Cardiac muscle cell (in vitro differentiated cells and primary cell): Measurements from ENCODE around the gene VSTM4. TPM values are rescaled to one million over a fixed set of nuclear protein-coding genes. Genes with fewer than 3 reads are reported as not detected.

Source experiments
- DNase-seq, 2 donors: peaks; one replicate each; pipeline versions ENCODE4 v3.0.0 to v3.0.0-alpha.2; 2010 to 2017; ENCODE audit warnings: low read depth in 1 of 2, low spot score in 1 of 2
- H3K27ac ChIP-seq: fragments of 200-600 bp; sonication (generic); 2 replicates; pipeline ENCODE4 v1.5.1; 2016
- H3K27me3 ChIP-seq: fragments of 200-600 bp; sonication (generic); 2 replicates; pipeline ENCODE4 v1.6.0; 2016; ENCODE audit warnings: control low read depth
- H3K36me3 ChIP-seq: fragments of 200-600 bp; sonication (generic); 2 replicates; pipeline ENCODE4 v1.5.1; 2016; ENCODE audit warnings: control low read depth
- H3K4me1 ChIP-seq: fragments of 200-600 bp; sonication (generic); 2 replicates; pipeline ENCODE4 v1.8.1; 2017; ENCODE audit warnings: low read depth, mild to moderate bottlenecking, mixed run types
- H3K4me3 ChIP-seq: fragments of 200-600 bp; sonication (generic); 2 replicates; pipeline ENCODE4 v1.5.1; 2016; ENCODE audit warnings: mild to moderate bottlenecking
- H3K9me3 ChIP-seq: fragments of 200-600 bp; sonication (generic); 2 replicates; pipeline ENCODE4 v1.5.1; 2017; ENCODE audit warnings: low read depth, mild to moderate bottlenecking, control low read depth
- polyA plus RNA-seq: library from polyadenylated mRNA; unstranded; fragments of >200 nt; fragmentation: Nextera tagmentation; extraction: Ambion mirVana; gene quantifications from 2 replicates; pipeline ENCODE4 v1.2.1, GENCODE V29; 2016
- total RNA-seq: library from RNA; depleted of rRNA; stranded (reverse); fragments of >200 nt; gene quantifications from 2 replicates; pipeline ENCODE4 v1.2.3, GENCODE V29; 2016
- TF ChIP-seq, protein P1 (sequence below): IDR thresholded peaks from 2 replicates; pipeline ENCODE4 v1.5.1; 2012; ENCODE audit warnings: low read depth, mild to moderate bottlenecking, low read length

Gene VSTM4
- total and polyA plus RNA-seq, 2 experiments from 2014 or later = 3.6 to 6.0 TPM

DNA sequence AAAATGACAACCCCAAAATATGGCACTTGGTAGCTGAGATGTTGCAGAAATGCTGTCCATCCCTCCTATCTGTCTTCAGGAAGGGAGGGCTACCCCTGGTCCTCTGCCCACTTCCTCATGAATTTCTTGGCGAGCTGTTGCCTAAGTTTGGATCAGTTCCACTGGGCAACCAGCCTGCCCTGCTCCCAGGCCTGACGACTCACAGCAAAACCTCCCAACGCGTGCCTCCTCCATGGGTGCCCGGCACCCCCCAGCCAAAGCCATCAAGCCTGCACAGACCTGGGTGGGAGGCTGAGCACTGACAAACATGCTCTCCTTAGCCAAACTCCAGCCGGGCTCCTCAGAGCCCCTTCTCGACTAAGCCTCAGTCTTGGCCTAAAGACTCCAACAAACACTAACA lies 8.9 kb downstream of the VSTM4 start:
- peak in 1 of 2 donors; percentile 50 for DNase-seq
- Histone ChIP-seq H3K27me3 (no peaks in the 10 kb centered on the region), H3K36me3 (no peaks in the 10 kb centered on the region), H3K4me1 (no peaks in the 10 kb centered on the region), H3K4me3 (no peak overlapping the region), H3K9me3 (no peaks in the 10 kb centered on the region), H3K27ac (no peak overlapping the region)
- TF ChIP-seq, protein P1, sequence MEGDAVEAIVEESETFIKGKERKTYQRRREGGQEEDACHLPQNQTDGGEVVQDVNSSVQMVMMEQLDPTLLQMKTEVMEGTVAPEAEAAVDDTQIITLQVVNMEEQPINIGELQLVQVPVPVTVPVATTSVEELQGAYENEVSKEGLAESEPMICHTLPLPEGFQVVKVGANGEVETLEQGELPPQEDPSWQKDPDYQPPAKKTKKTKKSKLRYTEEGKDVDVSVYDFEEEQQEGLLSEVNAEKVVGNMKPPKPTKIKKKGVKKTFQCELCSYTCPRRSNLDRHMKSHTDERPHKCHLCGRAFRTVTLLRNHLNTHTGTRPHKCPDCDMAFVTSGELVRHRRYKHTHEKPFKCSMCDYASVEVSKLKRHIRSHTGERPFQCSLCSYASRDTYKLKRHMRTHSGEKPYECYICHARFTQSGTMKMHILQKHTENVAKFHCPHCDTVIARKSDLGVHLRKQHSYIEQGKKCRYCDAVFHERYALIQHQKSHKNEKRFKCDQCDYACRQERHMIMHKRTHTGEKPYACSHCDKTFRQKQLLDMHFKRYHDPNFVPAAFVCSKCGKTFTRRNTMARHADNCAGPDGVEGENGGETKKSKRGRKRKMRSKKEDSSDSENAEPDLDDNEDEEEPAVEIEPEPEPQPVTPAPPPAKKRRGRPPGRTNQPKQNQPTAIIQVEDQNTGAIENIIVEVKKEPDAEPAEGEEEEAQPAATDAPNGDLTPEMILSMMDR = no peak

GRCh38 chr10:49105076-49105475 lies 10.2 kb downstream of the VSTM4 start:
- Histone ChIP-seq H3K4me1 (no peaks in the 10 kb centered on the region), H3K4me3 (no peak overlapping the region), H3K27ac (no peak overlapping the region), H3K9me3 (no peaks in the 10 kb centered on the region), H3K27me3 (no peaks in the 10 kb centered on the region), H3K36me3 (no peaks in the 10 kb centered on the region)
- no peak for DNase-seq
- TF ChIP-seq, protein P1 = no peak

- no peak overlapping the region for H3K4me3 ChIP-seq
- no peaks in the 10 kb centered on the region for H3K36me3 ChIP-seq
- no peak overlapping the region for H3K27ac ChIP-seq
- H3K27me3 ChIP-seq = no peaks in the 10 kb centered on the region
- no peaks in the 10 kb centered on the region for H3K9me3 ChIP-seq
- H3K4me1 ChIP-seq = no peaks in the 10 kb centered on the region
- TF ChIP-seq, protein P1 = no peak
- DNase-seq = no peak
These were observed 11.0 kb downstream of the VSTM4 start for GRCh38 chr10:49104323-49104722.

- TF ChIP-seq, protein P1 = no peak
- Histone ChIP-seq H3K36me3 (no peaks in the 10 kb centered on the region), H3K4me1 (no peaks in the 10 kb centered on the region), H3K9me3 (no peaks in the 10 kb centered on the region), H3K4me3 (no peak overlapping the region), H3K27me3 (no peaks in the 10 kb centered on the region), H3K27ac (no peak overlapping the region)
- no peak for DNase-seq
These were observed 11.6 kb downstream of the VSTM4 start for GRCh38 chr10:49103761-49104160.

DNA sequence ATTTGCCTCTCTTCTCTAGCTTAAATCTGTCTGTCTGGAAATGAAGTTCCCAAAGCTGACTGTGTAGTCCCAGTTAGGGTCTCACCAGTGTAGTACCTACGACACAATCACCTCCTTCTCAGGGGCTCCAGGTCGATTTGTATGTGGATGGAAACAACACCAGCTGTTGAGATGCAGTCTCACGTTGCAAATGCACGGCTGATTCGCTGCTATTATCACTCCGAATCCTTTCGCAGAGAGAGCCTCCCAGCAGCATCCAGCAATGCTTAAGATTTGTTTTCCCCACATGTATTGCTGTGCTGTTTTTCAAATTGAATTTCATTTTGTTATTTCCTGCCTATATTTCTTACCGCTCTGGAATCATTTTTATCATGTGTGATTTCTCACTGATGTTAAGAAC lies 16.3 kb downstream of the VSTM4 start:
- Histone ChIP-seq H3K27me3 (no peaks in the 10 kb centered on the region), H3K36me3 (no peaks in the 10 kb centered on the region), H3K4me1 (peaks cover 13% of the 10 kb centered on the region), H3K9me3 (no peaks in the 10 kb centered on the region), H3K27ac (no peak overlapping the region), H3K4me3 (no peak overlapping the region)
- TF ChIP-seq, protein P1 = no peak
- DNase-seq = no peak
